ENCODE data around the gene DDX3X.

GRCh38 chrX:41408576-41408975 is 74.6 kb downstream of the DDX3X start:
- no peak for TF ChIP-seq CTCF (IDR thresholded peaks at IDR 0.05; ENCODE audit: low read depth, low read length)
- no peak for TF ChIP-seq EZH2phosphoT487 (IDR thresholded peaks at IDR 0.05; ENCODE audit: low read depth)

All from OCI-LY3 (cell line).